HEK293T (cell line): ENCODE results near the gene HRG.

Experiments
- BHLHE40 ChIP-seq: fragments of 450-650 bp; IDR thresholded peaks from 2 replicates; pipeline ENCODE4 v1.6.1; 2016; ENCODE audit warnings: mild to moderate bottlenecking, moderate library complexity, borderline replicate concordance
- ELF4 ChIP-seq: fragments of 450-650 bp; IDR thresholded peaks from 2 replicates; pipeline ENCODE4 v1.6.1; 2017; ENCODE audit warnings: antibody characterized with exemption
- FOXK2 ChIP-seq: fragments of 450-650 bp; IDR thresholded peaks from 2 replicates; pipeline ENCODE4 v1.6.1; 2016; ENCODE audit warnings: mild to moderate bottlenecking
- HDGF ChIP-seq: fragments of 450-650 bp; IDR thresholded peaks from 2 replicates; pipeline ENCODE4 v1.6.1; 2017; ENCODE audit warnings: antibody characterized with exemption, borderline replicate concordance
- NFRKB ChIP-seq: fragments of 450-650 bp; IDR thresholded peaks from 2 replicates; pipeline ENCODE4 v1.6.1; 2016; ENCODE audit warnings: mild to moderate bottlenecking, moderate library complexity
- PKNOX1 ChIP-seq: fragments of 450-650 bp; IDR thresholded peaks from 2 replicates; pipeline ENCODE4 v1.6.1; 2016
- SP1 ChIP-seq: fragments of 450-650 bp; IDR thresholded peaks from 2 replicates; pipeline ENCODE4 v1.6.1; 2017
- SUZ12 ChIP-seq: fragments of 450-650 bp; IDR thresholded peaks from 2 replicates; pipeline ENCODE4 v1.6.1; 2016; ENCODE audit warnings: mild to moderate bottlenecking
- TARDBP ChIP-seq: fragments of 450-650 bp; IDR thresholded peaks from 2 replicates; pipeline ENCODE4 v1.6.1; 2016

GRCh38 chr3:186700267-186700666, 34.5 kb downstream of the HRG start:
- TF ChIP-seq SUZ12 (no peak), NFRKB (no peak), BHLHE40 (no peak), ELF4 (no peak), SP1 (no peak), TARDBP (no peak), FOXK2 (no peak), PKNOX1 (no peak), HDGF (no peak)
